Measurements from ENCODE around the gene ST6GALNAC1.
"Not testable (repeated sequence)": the region's sequence is repeated elsewhere in the genome, so short reads cannot be mapped to it uniquely, and the experiment has no call there.

ST6GALNAC1 gene

DNA sequence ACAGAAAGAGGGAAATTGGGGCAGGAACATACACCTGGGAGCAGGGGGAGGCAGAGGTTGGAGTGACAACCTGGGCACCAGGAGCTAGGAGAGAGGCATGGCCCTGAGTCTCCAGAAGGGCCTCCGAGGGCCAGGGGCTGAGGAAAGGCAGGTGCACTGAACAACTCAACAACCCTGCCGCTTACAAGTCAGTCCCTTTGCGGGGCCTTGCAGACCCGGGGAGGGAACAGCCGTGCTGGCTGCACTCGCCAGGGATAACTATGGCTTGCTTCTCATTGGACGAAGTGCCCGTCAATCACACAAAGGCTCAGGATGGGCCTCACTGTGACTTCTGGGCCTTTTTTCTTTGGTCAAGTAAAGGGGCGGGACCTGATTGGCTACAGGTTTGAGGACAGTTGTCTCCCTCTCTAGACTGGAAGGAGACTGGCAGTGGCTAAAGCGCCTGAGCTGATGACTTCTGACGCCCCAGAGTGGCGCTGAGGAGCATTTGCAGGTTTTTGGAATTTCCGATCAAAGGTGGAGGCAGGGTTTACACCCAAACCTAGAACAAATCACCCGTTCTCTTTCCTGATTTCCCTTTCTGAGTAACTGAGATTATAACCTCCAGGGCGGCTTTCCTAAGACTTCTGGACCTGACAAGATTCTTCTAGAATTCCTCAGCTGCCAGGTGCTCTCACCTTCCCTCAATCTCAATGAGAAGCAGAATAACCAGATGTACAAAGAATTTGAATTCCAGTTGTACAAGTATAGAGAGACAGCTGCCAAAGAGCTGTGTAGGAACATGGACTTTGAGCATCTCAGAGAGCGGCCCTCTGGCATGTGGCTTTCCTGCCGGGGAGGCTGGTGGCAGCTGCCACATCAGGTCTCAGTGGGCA, 30.3 kb downstream of the ST6GALNAC1 start:
- no peak for DNase-seq (ENCODE audit: low read depth in 2 of 2)

GRCh38 chr17:76612465-76612864, 31.1 kb downstream of the ST6GALNAC1 start:
- no peak for DNase-seq (ENCODE audit: low read depth in 2 of 2)

- no peak for DNase-seq (ENCODE audit: low read depth in 2 of 2)
These were observed 31.8 kb downstream of the ST6GALNAC1 start for GRCh38 chr17:76611758-76612157.

- not testable (repeated sequence) for DNase-seq (ENCODE audit: low read depth in 2 of 2)
These were observed 32.3 kb downstream of the ST6GALNAC1 start for GRCh38 chr17:76611080-76611749.

GRCh38 chr17:76606685-76607084, 36.9 kb downstream of the ST6GALNAC1 start:
- DNase-seq (ENCODE audit: low read depth in 2 of 2) = not testable (repeated sequence)

DNA sequence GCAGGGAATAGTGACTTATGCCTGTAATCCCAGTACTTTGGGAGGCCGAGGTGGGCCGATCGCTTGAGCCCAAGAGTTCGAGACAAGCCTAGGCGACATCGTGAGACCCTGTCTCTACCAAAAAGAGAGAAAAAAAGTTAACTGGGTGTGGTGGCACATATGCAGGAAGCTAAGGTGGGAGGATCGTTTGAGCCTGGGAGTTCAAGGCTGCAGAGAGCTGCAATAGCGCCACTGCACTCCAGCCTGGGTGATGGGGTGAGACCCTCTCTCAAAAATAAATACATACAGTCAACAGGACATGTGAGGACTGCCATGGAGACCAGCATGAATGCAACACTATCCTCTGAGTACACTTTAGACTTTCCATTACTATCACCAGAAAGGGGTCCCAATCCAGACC, 42.5 kb downstream of the ST6GALNAC1 start:
- no peak for DNase-seq (ENCODE audit: low read depth in 2 of 2)

GRCh38 chr17:76599694-76600460, 43.7 kb downstream of the ST6GALNAC1 start:
- no peak for DNase-seq (ENCODE audit: low read depth in 2 of 2)

DNA sequence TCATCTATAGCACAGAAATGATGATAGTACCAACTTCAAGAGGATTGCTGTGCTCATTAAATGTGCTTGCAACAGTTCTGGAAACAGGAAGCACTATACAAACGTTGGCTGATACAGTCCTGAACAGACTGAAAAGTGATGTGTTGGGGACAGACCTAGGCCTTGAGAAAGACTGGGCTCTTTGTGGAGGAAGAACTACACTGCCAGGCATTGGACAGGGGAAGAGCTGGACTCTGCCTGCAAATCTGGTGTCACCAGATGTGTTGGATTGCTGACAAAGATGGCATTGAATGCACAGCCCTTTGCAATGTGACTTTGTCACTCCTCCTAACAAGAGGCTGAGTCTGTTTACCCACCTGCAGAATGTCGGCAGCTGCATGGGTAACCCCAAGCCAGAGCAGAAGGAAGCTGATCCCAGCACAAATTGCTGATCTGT, 45.5 kb downstream of the ST6GALNAC1 start:
- no peak for DNase-seq (ENCODE audit: low read depth in 2 of 2)

DNA sequence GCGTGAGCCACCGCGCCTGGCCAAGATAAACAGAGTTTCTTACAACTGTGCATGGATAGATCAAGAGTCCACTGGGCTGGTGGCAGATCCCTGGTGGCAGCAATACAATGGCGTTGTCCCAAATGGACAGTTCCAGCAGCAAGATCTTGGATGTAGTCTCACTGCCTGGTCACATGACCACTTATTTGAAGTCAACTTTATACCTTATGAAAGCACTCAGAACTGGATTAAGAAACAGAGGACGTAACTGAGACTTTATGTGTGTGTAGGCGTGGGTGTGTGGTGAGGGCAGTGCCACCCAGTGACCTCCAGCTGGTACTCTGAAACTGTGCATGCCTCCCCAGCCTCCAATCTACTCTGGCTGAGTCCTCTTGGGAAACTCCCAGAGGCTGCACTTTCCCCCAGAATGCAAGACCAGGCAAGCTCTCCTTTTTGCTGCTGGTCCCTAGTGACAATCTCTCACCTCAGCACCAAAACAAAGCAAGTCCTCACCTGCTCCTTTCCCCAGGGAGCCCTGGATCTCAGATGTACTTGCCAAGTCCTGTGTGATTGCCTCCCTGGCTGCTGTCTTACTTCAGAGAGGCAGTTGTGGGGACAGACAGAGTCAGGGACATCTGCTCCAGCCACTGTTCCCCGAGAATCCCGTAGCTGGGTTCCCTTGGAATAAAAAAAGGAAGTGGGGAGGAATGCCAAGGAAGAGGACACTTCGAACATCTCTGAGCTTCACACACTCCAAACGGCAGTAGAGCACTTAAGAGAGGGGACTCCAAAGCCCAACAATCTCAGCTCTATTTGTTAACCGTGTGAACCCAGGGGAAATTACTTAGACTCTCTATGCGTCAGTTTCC, 46.2 kb downstream of the ST6GALNAC1 start:
- DNase-seq (ENCODE audit: low read depth in 2 of 2) = no peak

DNA sequence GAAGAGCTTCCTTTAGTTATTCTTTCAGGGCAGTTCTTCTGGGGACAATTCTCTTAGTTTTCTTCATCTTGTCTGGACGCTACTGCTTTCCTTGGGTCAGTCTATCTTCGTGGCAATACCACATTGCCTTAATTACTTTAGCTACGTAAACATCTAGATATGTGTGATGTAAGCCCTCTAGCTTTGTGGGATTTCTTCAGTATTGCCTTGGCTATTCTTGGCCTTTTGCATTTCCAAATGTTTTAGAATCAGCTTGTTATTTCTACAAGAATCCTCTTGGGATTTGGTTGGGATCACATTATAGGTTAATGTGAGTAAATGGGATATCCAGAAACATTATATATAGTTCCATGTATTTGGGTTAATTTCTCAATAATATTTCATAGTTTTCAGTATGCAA, 48.9 kb downstream of the ST6GALNAC1 start:
- no peak for DNase-seq (ENCODE audit: low read depth in 2 of 2)

GRCh38 chr17:76593959-76594358, 49.6 kb downstream of the ST6GALNAC1 start:
- no peak for DNase-seq (ENCODE audit: low read depth in 2 of 2)

DNA sequence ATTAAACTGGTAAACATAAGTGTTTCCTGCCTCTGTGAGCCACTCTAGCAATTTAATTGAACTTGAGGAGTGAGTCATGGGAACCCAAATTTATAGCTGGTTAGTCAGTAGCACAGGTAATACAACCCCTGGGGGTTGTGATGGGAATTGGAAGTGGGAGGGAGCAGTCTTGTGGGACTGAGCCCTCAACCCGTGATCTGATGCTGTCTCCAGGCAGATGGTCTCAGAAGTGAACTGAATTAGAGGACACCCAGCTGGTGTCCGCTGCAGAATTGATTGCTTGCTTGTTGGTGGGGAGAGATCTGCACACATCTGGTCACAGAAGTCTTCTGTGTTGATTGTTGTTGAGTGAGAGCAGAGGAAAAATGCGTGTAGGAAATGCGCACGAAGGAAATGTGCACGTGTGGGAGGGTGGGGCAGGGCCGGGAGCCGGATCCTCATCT, 50.2 kb downstream of the ST6GALNAC1 start:
- DNase-seq (ENCODE audit: low read depth in 2 of 2) = no peak

DNA sequence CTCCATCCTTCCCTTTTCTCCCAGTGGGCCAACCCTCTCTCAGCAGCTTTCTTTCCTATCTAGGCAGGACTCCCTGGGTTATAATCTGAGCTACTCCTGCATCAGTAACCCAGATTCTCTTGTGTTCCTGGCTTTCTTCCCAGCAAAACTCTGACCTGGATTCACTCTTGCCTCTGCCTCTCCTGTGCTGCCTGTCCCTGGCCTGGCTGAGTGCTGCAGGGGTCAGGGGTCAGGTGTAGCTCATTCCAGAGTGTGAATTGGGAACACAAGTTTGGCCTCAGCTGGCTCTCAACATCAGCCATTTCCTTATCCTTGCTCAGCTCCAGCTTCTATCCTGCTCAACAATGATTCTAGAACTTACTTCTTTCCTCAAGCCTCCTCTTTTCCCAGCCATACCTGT, 55.4 kb downstream of the ST6GALNAC1 start:
- no peak for DNase-seq (ENCODE audit: low read depth in 2 of 2)

DNA sequence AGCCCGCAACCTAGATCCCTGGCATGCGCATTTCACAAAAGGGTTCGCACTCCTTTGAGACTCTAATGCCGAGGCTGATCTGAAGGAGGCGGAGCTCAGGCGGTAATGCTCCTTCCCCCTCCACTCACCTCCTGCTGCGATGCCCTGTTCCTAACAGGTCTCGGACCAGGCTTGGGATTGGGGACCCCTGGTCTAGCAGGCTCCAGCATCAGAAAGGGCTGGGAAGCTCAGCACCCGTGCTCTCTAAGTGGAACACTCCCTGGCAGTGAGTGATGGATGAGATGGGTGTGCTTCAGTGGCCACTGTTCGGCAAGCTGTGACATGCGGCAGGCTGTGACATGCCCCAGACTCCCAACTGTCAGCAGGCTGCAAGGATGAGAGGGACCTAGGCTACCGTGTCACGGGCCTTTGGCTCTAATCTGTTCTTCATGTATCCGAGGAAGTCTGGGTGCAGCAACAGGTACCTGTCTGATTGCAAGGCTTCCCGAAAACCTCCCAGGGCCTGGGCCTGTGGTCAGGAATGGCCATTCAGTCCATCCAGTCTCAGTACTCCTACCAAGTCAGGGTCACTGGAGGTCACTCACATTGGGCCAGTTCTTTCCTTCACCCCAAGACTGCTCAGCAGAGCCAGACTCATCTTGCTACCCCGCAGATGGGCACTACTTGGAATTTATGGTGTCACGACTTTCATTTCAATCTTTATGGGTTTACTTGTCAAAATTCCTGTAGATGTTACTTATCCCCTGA, 56.6 kb downstream of the ST6GALNAC1 start:
- no peak for DNase-seq (ENCODE audit: low read depth in 2 of 2)

- peak in 1 of 2 donors; percentile 44 for DNase-seq (ENCODE audit: low read depth in 2 of 2)
These were observed 57.6 kb downstream of the ST6GALNAC1 start, which contains the start of gene ST6GALNAC2 for GRCh38 chr17:76585649-76586593. ST6GALNAC2 (minus strand) TSS chr17:76585860; CDS start chr17:76585808, 52 bp downstream.

- no peak for DNase-seq (ENCODE audit: low read depth in 2 of 2)
These were observed 58.4 kb downstream of the ST6GALNAC1 start for GRCh38 chr17:76585033-76585648.

GRCh38 chr17:76584427-76585032, 59.0 kb downstream of the ST6GALNAC1 start:
- DNase-seq (ENCODE audit: low read depth in 2 of 2) = no peak

DNA sequence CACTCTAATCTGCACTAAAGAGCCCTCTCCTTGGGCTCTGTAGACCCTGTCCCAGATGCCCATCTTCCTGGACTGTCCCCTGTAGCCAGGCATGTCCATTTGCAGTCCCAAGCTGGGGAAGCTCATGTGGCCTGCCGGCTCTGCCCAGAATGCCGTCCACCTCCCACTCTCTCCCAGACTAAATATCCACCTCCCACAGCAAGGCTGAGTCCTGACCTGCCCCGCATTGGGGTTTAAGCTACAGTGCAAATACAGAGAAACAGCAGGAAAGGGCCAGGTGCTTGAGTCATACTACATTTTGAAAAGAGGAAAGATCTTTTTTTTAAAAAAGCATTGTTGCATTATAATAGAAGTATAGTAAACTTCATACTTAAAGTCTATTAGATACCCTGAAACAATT, 60.9 kb downstream of the ST6GALNAC1 start:
- DNase-seq (ENCODE audit: low read depth in 2 of 2) = no peak

Measured in stimulated activated CD8-positive, alpha-beta memory T cell treated with anti-CD3 and anti-CD28 coated beads, Interleukin-7, amount 100 ng/mL, for 4 hours (primary cell).